IMR-90 (cell line): ENCODE measurements around the gene SMC1A. TPM values are rescaled to one million over a fixed set of nuclear protein-coding genes. Genes with fewer than 3 reads are reported as not detected.

Source experiments
- ATAC-seq: fragments of 200-7000 bp; cut with Tn5 transposase; 2 replicates; pipeline ENCODE4 v1.9.1; 2020; ENCODE audit warnings: low read depth, mild to moderate bottlenecking, moderate library complexity
- BruUV-seq: library from RNA; stranded (reverse); fragments of 400-500 nt; replicated peaks from 2 replicates; lab custom pipeline; 2021; lab: Mats Ljungman, UMichigan
- CTCF ChIA-PET: fragments of 300-600 bp; formaldehyde crosslinking; extraction: SDS; loops from one replicate; lab custom pipeline; 2021; ENCODE audit warnings: antibody characterized with exemption; lab: Yijun Ruan, JAX
- POLR2A ChIA-PET: fragments of 300-600 bp; sonication (Branson Sonifier 250); formaldehyde crosslinking; loops from one replicate; lab custom pipeline; 2022; ENCODE audit warnings: antibody characterized with exemption; ENCODE audit not compliant: unreplicated experiment; lab: Charles Lee
- DNase-seq: peaks from one replicate; pipeline ENCODE4 v3.0.0; 2013
- H2AFZ ChIP-seq: replicated peaks from 2 replicates; pipeline ENCODE3; 2013; ENCODE audit warnings: low read length, mild to moderate bottlenecking; ENCODE audit not compliant: poor library complexity
- H2AK5ac ChIP-seq: 2 replicates; pipeline ENCODE4 v1.6.1; 2013; ENCODE audit warnings: low read depth, low read length, inconsistent platforms
- H2AK9ac ChIP-seq: replicated peaks from 2 replicates; pipeline ENCODE3; 2013; ENCODE audit warnings: mild to moderate bottlenecking, low read depth, low read length, moderate library complexity; ENCODE audit not compliant: poor library complexity
- H2BK120ac ChIP-seq: 2 replicates; pipeline ENCODE4 v1.6.1; 2013; ENCODE audit warnings: low read depth, low read length, inconsistent platforms
- H2BK15ac ChIP-seq: 3 replicates; pipeline ENCODE4 v1.6.1; 2013; ENCODE audit warnings: low read depth, low read length, inconsistent platforms
- H2BK20ac ChIP-seq: 2 replicates; pipeline ENCODE4 v1.6.1; 2013; ENCODE audit warnings: low read depth, mild to moderate bottlenecking, inconsistent platforms, low read length, moderate library complexity
- H2BK5ac ChIP-seq: 2 replicates; pipeline ENCODE4 v1.6.1; 2013; ENCODE audit warnings: mild to moderate bottlenecking, low read depth, low read length, inconsistent platforms; ENCODE audit not compliant: poor library complexity, severe bottlenecking
- H3K14ac ChIP-seq: replicated peaks from 2 replicates; pipeline ENCODE4 v1.6.1; 2013; ENCODE audit warnings: low read depth, low read length, inconsistent platforms
- H3K18ac ChIP-seq: 2 replicates; pipeline ENCODE4 v1.6.1; 2013; ENCODE audit warnings: low read depth, low read length, control low read depth
- H3K23ac ChIP-seq: 2 replicates; pipeline ENCODE4 v1.6.1; 2013; ENCODE audit warnings: low read depth, low read length, inconsistent platforms
- H3K27ac ChIP-seq: 2 replicates; pipeline ENCODE4 v1.5.1; 2013; ENCODE audit warnings: mild to moderate bottlenecking, control low read depth, low read length; ENCODE audit not compliant: insufficient read depth
- H3K27me3 ChIP-seq: 2 replicates; pipeline ENCODE4 v1.6.1; 2013; ENCODE audit warnings: low read length; ENCODE audit not compliant: control insufficient read depth, insufficient read depth
- H3K36me3 ChIP-seq: 2 replicates; pipeline ENCODE4 v1.6.1; 2013; ENCODE audit warnings: low read length, mixed read lengths; ENCODE audit not compliant: control insufficient read depth, insufficient read depth
- H3K4ac ChIP-seq: 2 replicates; pipeline ENCODE4 v1.6.1; 2013; ENCODE audit warnings: low read depth, low read length, inconsistent platforms
- H3K4me1 ChIP-seq: 2 replicates; pipeline ENCODE4 v1.6.1; 2013; ENCODE audit warnings: low read length, mixed read lengths; ENCODE audit not compliant: control insufficient read depth, insufficient read depth
- H3K4me2 ChIP-seq: 2 replicates; pipeline ENCODE4 v1.6.1; 2013; ENCODE audit warnings: low read depth, mild to moderate bottlenecking, control low read depth, low read length, moderate library complexity
- H3K4me3 ChIP-seq: 2 replicates; pipeline ENCODE4 v1.5.1; 2013; ENCODE audit warnings: low read depth, mild to moderate bottlenecking, control low read depth, low read length, moderate library complexity; ENCODE audit not compliant: insufficient read depth
- H3K56ac ChIP-seq: 2 replicates; pipeline ENCODE4 v1.6.1; 2013; ENCODE audit warnings: low read length, inconsistent platforms; ENCODE audit not compliant: insufficient read depth; ENCODE audit errors: extremely low read depth
- H3K79me1 ChIP-seq, 2 experiments: 2 replicates each; pipeline ENCODE4 v1.6.1; 2013; ENCODE audit warnings: low read length in 2 of 2, inconsistent platforms in 1 of 2, low read depth in 1 of 2
- H3K9ac ChIP-seq: 2 replicates; pipeline ENCODE4 v1.6.1; 2013; ENCODE audit warnings: low read depth, low read length, control low read depth
- H3K9me1 ChIP-seq: 2 replicates; pipeline ENCODE4 v1.6.1; 2013; ENCODE audit warnings: low read length, inconsistent platforms; ENCODE audit not compliant: insufficient read depth
- H3K9me3 ChIP-seq: 2 replicates; pipeline ENCODE4 v1.6.1; 2013; ENCODE audit warnings: low read length; ENCODE audit not compliant: control insufficient read depth, insufficient read depth
- H4K20me1 ChIP-seq: 2 replicates; pipeline ENCODE4 v1.6.1; 2013; ENCODE audit warnings: low read length, inconsistent platforms; ENCODE audit not compliant: insufficient read depth
- H4K5ac ChIP-seq: 2 replicates; pipeline ENCODE4 v1.6.1; 2013; ENCODE audit warnings: mild to moderate bottlenecking, low read depth, low read length, control low read depth
- H4K8ac ChIP-seq, 2 experiments: 2 replicates each; pipeline ENCODE4 v1.6.1; 2013; ENCODE audit warnings: low read depth in 2 of 2, low read length in 2 of 2, control low read depth in 1 of 2, inconsistent platforms in 1 of 2
- H4K91ac ChIP-seq: 2 replicates; pipeline ENCODE4 v1.6.1; 2013; ENCODE audit warnings: low read depth, low read length, inconsistent platforms; ENCODE audit not compliant: insufficient read depth
- CEBPB ChIP-seq: IDR thresholded peaks from 2 replicates; pipeline ENCODE4 v1.6.1; 2012; ENCODE audit warnings: low read depth, low read length, improper control_type of control experiment
- CHD1 ChIP-seq: IDR thresholded peaks from 2 replicates; pipeline ENCODE4 v1.6.1; 2012; ENCODE audit warnings: low read depth, low read length, improper control_type of control experiment
- CTCF ChIP-seq: conservative IDR thresholded peaks from 2 replicates; pipeline ENCODE4 v1.5.1; 2012; ENCODE audit warnings: mild to moderate bottlenecking, low read depth, low read length, improper control_type of control experiment
- ELK1 ChIP-seq: fragments of 150-350 bp; IDR thresholded peaks from 2 replicates; pipeline ENCODE4 v1.6.1; 2016; ENCODE audit warnings: low read depth, mild to moderate bottlenecking, low read length, moderate library complexity, borderline replicate concordance
- FOS ChIP-seq: fragments of 150-350 bp; IDR thresholded peaks from 2 replicates; pipeline ENCODE4 v1.6.1; 2016; ENCODE audit warnings: low read depth, low read length
- MAZ ChIP-seq: IDR thresholded peaks from 2 replicates; pipeline ENCODE4 v1.6.1; 2012; ENCODE audit warnings: low read depth, mild to moderate bottlenecking, low read length, improper control_type of control experiment, moderate library complexity, borderline replicate concordance
- NFE2L2 ChIP-seq: fragments of 150-350 bp; IDR thresholded peaks from 2 replicates; pipeline ENCODE4 v1.6.1; 2016; ENCODE audit warnings: low read depth, mild to moderate bottlenecking, low read length
- POLR2A ChIP-seq: IDR thresholded peaks from 2 replicates; pipeline ENCODE4 v1.6.1; 2012; ENCODE audit warnings: mild to moderate bottlenecking, low read depth, low read length
- RAD21 ChIP-seq: IDR thresholded peaks from 2 replicates; pipeline ENCODE4 v1.6.1; 2012; ENCODE audit warnings: low read length, improper control_type of control experiment
- RCOR1 ChIP-seq: IDR thresholded peaks from 2 replicates; pipeline ENCODE4 v1.6.1; 2012; ENCODE audit warnings: mild to moderate bottlenecking, low read length, improper control_type of control experiment; ENCODE audit not compliant: insufficient replicate concordance
- RFX5 ChIP-seq: IDR thresholded peaks from 2 replicates; pipeline ENCODE4 v1.8.0; 2012; ENCODE audit warnings: low read depth, mild to moderate bottlenecking, low read length, moderate library complexity
- SMC3 ChIP-seq: fragments of 150-350 bp; IDR thresholded peaks from 2 replicates; pipeline ENCODE4 v1.6.1; 2016; ENCODE audit warnings: low read depth, mild to moderate bottlenecking, antibody characterized with exemption, low read length, moderate library complexity
- USF2 ChIP-seq: fragments of 150-350 bp; IDR thresholded peaks from 2 replicates; pipeline ENCODE4 v1.6.1; 2017; ENCODE audit warnings: mild to moderate bottlenecking, antibody characterized with exemption, low read length, low read depth
- WGBS, 2 experiments: methylation state at CpG; one replicate each; pipeline versions ENCODE4 v1.1.5 to v1.1.7; 2013; ENCODE audit warnings: missing lambda C conversion rate in 2 of 2; ENCODE audit not compliant: insufficient read length in 1 of 2; ENCODE audit errors: extremely low coverage in 2 of 2; 5-methylcytosine and 5-hydroxymethylcytosine counted together
- dilution Hi-C: fragments of 300-500 bp; cut with HindIII; formaldehyde crosslinking; loops from one replicate; pipeline ENCODE4 v1.14.3; 2018; ENCODE audit warnings: low sequenced_read_pairs; ENCODE audit not compliant: unreplicated experiment
- in situ Hi-C: fragments of 300-500 bp; cut with MboI; formaldehyde crosslinking; loops from 3 replicates; pipeline ENCODE4 v1.14.3; 2019; ENCODE audit warnings: low sequenced_read_pairs, inconsistent platforms, mixed read lengths
- intact Hi-C: fragments of 100-400 bp; cut with micrococcal nuclease; formaldehyde crosslinking; loops from 2 replicates; pipeline ENCODE4 v1.10.0; 2022
- polyA plus RNA-seq, 3 experiments: library from polyadenylated mRNA; depleted of rRNA; stranded (reverse); fragments of >200 nt; gene quantifications; 2 replicates each; pipeline ENCODE4 v1.2.3, GENCODE V29; 2012; ENCODE audit warnings: low replicate concordance in 1 of 3
- total RNA-seq: library from RNA; depleted of rRNA; stranded (reverse); fragments of >200 nt; gene quantifications from 2 replicates; pipeline ENCODE4 v1.2.3, GENCODE V29; 2012

The SMC1A gene
- total and polyA plus RNA-seq, 2 of the 4 experiments (the other 2 are of a cell fraction) = 35.8 to 41.0 TPM

- H2BK20ac ChIP-seq = no peak overlapping the region
- no peak for DNase-seq
- peaks cover 8% of the 10 kb centered on the region; the same call in 1 of the 2 replicates for H3K4me1 ChIP-seq
- no peak overlapping the region for H4K8ac ChIP-seq
- H3K4me2 ChIP-seq = no peak overlapping the region
- CTCF ChIA-PET = interaction anchor here (0.6 kb wide), 1 partner anchor 73 kb away, joined by 3 read pairs; no protein-coding TSS in a partner anchor
- H2BK120ac ChIP-seq = no peak overlapping the region
- H3K9me3 ChIP-seq = no peaks in the 10 kb centered on the region
- no peak overlapping the region for H2BK15ac ChIP-seq
- TF ChIP-seq RAD21 (no peak), MAZ (no peak), ELK1 (no peak), CHD1 (no peak), SMC3 (no peak), NFE2L2 (no peak), POLR2A (no peak), CTCF (no peak), RCOR1 (no peak), RFX5 (no peak), USF2 (no peak), CEBPB (no peak), FOS (no peak)
- no peaks in the 10 kb centered on the region for H3K79me1 ChIP-seq
- peaks cover 2% of the 10 kb centered on the region; the same call in 1 of the 2 replicates for H3K27me3 ChIP-seq
- intact Hi-C loops = no loop called here
- H2BK5ac ChIP-seq = no peak overlapping the region
- no peak overlapping the region for H3K4ac ChIP-seq
- H2AK9ac ChIP-seq = no peak overlapping the region
- POLR2A ChIA-PET = no interaction called here
- no peak overlapping the region for H3K56ac ChIP-seq
- H2AK5ac ChIP-seq = no peak overlapping the region
- H3K9me1 ChIP-seq = peaks cover 3% of the 10 kb centered on the region; the same call in 1 of the 2 replicates
- no peak for ATAC-seq
- no peak overlapping the region for H3K9ac ChIP-seq
- no peak overlapping the region for H4K5ac ChIP-seq
- dilution Hi-C loops = no loop called here
- H4K20me1 ChIP-seq = no peaks in the 10 kb centered on the region
- H3K4me3 ChIP-seq = no peak overlapping the region
- in situ Hi-C loops = no loop called here
- no CpG with 5 or more reads among the region's 3 CpGs for WGBS, 2 experiments
- no peak overlapping the region for H2AFZ ChIP-seq
- no peak overlapping the region for H3K18ac ChIP-seq
- peaks cover 47% of the 10 kb centered on the region for H3K36me3 ChIP-seq
- H4K91ac ChIP-seq = no peak overlapping the region
- no peak overlapping the region for H3K27ac ChIP-seq
- BruUV-seq = no TSS peak
- H3K14ac ChIP-seq = no peak overlapping the region
- no peak overlapping the region for H3K23ac ChIP-seq
These were observed 43.3 kb downstream of the SMC1A start for GRCh38 chrX:53379008-53379710.
